Measurements from ENCODE around the gene WHRN.

The WHRN gene

DNA sequence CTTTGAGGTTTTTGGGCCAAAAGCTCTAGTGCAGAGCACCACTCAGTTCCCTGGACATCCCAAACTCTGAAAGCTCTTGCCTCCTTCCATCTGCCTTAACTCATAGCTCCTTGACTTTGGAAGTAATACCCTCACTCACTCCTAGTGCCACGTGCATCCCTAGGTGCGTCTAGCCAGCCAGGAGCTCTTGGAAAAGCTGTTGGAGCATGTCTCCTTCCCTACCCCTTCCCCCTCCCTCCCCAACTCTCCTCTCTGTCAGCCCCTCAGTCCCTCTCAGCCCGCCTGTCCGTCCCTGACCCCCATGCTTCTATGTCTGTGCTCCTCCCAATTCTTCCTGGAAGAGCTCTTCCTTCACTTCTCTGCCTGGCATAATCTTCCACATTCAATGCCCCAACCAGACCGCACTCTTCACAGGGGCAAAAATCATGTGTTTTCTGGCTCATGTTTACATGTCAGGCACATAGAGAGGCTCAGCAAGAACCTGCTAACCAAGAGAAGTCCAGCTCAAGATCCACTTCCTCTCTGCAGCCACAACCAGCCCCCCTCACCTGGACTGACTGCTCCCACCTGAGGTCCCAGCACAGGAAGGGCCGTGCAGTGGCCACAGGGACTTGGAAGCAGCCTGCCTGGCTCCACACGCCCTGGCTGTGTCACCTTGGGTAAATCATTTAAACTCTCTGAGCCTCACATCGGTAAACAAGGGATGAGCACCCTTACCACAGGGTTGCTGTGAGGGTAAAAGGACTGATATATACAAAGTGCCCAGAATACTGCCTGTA lies 58.4 kb downstream of the WHRN start:
- DNase-seq: no peak

DNA sequence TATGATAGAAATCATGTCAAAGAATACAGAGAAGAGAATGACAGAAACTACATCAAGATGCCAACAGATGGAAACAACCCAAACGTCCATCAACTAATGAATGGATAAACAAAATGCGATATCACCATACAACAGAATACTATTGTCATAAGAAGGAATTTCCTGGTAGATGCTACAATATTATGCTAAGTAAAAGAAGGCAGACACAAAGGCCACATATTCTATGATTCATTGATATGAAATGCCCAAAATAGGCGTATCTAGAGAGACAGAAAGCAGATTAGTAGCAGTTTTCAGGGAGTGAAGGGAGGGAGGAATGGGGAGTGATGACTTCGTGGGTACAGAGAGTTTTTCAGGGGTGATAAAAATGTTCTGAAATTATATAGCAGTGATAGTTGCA lies 59.2 kb downstream of the WHRN start:
- no peak for DNase-seq

DNA sequence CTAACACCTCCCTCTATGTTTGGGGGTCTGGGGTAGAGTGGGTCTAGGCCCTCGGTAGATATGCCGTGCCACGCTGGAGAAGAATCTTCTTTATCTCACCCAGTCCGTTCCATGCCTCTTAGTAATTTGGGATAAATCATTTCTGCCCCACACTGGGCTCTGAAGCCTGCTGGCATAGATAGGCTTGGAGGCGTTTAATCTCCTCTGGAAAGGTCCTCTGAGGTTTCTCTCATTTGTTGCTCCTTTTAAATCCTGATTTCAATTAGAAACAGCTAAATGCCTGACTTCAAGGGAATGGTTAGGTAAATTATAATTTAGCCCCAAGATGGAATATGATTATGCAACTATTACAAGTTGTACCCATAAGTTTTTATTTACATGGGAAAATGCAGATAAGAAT lies 59.7 kb downstream of the WHRN start:
- no peak for DNase-seq

DNA sequence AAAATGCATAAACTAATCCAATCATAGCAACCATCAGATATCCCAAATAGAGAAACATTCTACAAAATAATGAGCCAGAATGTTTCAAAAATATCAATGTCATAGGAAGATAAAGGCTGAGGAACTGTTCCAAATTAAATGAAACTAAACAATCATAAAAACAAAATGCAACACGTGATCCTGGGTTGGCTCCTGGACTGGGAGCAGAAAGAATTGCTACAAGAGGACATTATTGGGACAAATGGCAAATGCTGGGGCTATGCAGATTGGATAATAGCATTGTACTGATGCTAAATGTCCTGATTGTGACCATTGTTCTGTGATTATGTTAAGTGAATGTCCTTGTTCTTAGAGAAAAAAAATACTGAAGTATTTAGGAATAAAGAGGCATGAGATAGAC lies 63.3 kb downstream of the WHRN start:
- DNase-seq: no peak

DNA sequence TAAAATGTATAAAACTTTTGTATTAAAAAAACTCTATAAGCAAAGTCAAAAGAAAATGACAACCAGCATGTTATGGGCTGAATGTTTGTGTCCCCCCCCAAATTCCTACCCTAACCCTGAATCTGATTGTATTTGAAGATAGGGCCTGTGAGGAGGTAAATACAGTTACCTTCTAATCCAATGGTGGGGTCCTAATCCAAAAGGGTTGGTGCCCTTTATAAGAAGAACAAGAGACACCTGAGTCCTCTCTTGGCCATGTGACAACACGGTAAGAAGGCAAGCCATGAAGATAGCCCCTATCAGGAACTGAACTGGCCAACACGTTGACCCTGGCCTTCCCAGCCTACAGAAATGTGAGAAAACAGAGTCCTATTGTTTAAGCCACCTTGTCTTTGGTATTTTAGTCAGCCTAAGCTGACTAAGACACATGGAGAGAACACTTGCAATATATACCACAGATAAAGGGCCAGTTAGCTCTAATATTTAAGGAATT lies 67.8 kb downstream of the WHRN start:
- no peak for DNase-seq

DNA sequence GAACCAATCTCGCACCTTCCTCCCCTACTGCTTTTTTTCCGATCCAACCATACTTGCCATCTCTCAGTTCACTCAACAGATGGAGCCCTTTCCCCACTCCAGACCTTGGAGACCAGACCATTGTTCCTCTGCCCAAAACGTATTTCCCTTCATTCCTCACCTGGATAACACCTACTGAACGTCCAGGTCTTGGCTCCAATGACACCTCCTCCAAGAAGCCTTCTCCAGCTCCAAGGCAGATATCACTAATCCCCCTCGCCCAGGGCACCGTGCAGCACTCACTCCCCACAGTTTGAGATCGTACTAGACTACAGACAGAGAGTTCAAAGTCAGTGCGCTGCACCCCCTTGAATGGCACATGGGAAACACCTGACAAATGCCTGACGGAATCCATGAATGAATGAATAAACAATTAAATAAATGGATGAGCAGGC lies 70.4 kb downstream of the WHRN start:
- peak; percentile 22 for DNase-seq

DNA sequence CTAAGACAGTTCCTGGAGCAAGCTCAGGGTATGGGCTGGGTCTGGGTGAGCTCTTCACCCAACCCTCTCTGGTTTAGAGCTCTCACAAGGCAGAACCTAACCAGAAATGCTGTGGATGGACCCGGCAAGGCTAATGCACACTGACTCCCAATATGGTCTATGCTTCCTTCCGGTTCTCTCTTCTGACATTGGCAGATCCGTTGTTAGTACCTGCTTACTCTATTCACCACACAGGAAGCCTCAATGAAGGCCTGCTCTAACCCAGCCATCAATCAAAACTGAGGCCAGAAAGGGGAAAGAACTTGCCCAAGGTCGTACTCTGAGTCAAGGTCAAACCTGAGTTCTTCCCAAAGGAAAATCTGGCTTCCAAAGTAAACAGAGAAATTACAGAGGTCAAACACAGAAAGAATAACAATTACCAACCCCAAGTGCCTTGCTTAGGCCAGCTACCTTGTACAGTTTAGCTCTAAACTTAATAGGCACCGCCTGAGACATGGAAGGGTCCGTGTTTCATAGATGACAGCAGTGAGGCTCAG lies 71.5 kb downstream of the WHRN start:
- DNase-seq: peak; percentile 16

DNA sequence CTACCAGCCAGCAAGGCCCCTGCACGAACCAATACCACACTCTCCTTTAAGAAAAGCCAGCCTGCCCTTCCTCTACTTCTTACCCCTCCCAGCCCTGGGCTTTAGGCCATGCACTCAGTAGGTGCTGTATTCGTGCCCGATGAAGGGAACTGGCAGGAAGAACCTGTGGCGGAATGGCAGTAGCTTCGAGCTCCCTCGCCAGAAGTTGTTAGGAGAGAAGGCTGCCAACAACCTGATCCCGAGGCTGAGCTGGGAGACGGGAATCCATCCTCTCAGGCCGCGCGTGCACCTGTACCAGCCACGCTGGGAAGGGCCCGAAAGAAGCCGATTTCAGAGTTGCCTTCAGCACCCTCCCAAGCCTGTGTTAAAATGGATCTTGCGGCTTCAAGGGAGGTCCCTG lies 72.2 kb downstream of the WHRN start:
- DNase-seq: no peak

DNA sequence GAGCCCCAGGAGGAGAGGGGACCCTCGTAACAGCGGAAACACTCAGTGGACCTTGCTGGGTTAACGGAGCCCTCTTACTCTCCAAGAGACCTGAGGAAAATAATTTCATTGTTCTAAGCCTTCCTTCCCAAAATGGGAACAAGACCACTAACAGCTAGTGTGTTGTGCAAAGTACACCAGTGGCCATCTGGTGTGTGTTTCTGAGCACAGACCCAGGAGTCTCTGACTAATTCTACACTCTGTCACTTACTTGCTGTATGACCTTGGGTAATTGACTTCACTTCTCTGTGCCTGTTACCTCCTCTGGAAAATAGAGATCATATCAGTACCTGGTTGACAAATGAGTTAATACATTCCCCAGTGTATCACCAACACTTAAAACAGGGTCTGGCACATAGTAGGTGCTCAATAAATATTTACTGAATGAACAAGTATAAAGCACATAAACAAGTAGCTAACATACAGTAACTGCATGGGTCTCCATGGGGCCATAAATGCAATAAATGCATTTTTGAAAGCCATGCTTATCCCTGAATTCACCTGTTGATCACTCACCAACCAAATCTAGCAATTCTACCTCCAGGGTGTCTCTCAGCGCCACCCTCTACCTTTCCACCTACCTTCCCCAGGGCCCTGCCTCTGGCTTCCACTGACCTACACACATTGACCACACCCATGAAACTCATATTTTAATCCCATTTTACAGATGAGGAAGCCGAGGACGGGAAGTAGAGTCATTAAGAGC lies 72.8 kb downstream of the WHRN start:
- DNase-seq: no peak

DNA sequence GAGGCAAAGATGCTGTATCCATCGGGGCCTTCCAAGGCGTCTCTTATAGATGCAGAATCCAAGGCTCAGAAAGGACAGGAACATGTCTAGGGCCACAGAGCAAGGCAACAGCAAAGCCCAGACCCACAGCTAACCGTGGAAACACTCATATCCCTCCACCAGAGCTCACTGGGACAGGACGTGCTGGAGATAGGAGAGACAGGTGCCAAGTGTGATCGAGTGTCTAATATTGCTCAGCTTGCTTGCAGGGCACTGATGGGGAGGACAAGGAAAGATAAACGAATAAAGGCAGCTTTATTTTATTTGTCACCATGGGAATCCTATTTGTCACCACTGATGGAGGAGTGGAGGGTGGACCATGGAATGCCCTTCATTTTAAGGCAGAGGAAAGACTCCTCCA lies 73.5 kb downstream of the WHRN start:
- no peak for DNase-seq

DNA sequence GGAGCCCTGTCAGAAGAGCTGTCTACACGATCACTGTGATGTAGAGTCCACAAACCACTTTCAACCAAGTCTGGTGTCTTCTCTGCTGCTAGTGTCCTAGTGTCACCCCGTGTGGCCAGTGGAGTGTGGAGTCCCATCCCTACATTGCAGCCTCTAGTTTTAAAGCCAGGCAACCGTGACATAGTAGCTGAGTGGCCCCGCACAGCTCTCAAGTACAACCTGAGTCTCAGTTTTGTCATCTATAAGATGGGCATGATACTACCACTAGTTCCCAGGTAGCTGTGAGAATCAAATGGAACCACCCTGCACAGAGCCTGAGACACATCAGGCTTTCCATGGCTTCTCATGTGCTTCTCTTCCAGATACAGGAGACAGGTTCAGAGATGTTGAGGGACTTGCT lies 74.3 kb downstream of the WHRN start:
- DNase-seq: no peak

DNA sequence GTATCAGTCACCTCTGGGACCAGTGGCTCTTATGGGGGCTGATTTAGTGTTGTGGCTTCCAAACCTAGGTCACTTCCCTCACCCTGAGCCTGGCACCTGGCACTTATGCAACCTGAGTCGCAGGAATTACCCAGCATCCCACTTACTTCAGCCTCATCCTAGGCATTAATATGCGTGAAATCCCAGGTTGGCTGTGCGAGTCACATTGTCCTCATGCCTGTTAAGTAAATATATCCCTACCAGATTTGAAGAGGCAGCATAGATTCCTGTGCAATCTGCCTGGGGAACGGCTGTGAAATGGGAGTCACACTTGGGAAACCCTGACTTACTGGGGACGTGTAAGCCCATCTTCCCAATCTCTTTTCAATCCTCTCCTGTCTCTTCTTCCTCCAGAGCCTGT lies 74.8 kb downstream of the WHRN start:
- DNase-seq: no peak

DNA sequence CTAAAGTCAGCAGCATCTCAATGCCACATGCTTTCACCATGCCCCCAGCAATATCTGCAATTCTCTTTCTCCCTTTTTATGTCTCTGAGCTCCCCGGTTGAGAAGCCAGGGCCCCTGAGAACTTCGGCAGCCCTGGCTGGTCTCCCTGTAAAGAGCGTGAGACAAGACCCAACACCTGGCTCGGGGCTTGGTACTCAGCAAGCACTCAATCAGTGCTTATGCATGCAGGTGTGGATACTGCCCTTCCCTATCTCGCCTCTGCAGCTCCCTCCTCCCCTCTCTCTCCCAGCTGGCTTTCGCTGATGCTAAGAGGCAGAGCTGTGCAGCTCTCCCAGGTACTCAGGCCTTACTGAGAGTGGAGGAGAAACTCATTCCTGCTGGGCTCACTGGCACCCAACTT lies 75.8 kb downstream of the WHRN start:
- DNase-seq: no peak

DNA sequence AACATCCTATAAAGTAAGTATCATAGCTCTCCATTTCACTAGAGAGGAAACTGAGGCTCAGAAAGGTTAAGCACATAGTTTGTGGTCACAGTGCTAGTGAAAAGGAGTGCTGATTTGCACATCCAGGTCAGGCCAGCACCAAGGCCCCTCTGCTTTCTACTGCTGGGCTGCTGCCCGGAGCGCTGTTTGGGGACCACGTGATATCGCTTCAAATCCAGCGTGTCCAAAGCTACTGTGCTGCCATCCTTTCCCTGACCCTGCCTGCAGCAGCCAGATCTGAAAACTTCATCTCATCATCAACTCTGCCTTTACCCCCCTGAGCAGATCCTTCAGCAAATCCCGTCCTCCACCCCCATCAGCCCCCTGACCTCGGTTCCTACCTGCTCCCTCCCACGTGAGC lies 76.8 kb downstream of the WHRN start:
- no peak for DNase-seq

DNA sequence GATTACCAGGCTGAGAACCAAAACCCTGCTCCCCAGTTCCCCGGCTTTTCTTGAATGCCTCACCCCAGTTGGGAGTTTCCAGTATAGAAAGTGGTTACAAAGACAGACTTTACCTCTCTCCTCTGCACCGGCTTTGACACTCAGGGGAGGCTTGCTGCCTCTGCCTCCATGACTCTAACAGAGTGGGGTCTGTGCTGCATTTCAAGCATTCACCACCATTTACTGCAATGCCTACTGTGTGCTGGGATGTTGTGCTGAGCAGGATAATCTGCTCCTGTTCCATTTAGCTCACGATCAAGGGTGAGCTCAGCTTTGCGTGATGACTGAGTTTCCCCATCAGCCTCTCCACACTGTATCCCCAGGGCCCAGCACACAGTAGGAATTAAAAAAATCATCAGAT lies 77.6 kb downstream of the WHRN start:
- DNase-seq: no peak

DNA sequence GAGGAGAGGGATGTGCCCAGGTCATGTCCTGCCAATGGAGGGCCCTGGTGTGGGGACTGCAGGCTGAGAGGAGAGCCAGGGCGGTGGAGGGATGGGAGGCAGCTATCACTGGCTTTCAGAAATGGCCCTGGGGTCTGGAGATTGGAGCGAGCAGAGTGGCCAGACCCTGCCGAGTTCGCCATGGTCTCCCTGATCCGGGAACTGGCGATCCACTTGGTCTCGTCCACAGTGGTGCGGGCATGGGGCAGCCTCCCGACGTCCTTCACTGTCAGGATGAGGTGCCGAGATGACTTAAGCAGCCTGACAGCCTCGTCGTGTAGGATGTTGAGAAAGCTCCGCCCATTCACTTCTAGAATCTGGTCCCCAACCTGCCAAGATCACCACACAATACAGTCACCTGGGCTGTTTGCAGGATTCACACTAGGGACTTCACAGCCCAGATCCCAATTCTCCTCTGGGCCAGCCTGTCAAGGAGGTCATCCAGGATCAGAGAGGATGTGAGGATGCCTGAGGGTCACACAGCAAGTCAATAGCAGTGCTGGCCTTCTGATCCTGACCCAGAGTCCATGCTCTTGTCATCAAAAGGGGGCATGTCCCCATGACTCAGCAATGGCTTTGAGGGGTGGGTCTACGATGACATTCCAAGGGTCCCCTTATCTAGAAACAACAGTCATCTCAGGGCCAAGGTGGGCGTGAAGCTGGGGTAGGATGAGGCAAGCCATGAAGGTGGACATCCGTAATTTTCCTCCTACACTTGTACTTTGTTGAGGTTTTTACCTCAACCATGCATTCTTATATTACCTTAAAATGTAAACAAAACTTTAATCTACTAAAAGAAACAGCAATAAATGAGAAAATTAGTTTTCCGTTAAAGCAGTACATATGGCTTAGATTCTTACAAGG lies 79.0 kb downstream of the WHRN start:
- no peak for DNase-seq

DNA sequence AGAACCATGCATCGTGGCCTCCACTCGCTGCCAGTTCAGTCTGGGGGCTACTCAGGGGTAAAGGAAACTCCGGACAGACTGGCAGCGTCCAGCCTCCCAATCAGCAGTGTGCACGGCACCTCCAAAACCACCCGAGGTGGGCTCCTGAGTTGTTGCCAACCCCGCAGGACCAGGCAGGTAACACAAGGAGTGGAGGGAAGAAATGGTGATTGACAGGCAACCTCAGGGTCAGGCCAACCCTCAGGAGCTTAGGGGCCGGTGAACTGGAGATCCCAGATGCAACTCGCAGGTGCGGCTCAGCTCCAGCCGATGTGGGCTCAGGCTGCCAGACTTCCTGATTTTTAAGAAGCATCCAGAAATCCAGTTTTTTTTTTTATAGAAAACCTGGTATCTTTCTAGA lies 80.1 kb downstream of the WHRN start:
- DNase-seq: no peak

DNA sequence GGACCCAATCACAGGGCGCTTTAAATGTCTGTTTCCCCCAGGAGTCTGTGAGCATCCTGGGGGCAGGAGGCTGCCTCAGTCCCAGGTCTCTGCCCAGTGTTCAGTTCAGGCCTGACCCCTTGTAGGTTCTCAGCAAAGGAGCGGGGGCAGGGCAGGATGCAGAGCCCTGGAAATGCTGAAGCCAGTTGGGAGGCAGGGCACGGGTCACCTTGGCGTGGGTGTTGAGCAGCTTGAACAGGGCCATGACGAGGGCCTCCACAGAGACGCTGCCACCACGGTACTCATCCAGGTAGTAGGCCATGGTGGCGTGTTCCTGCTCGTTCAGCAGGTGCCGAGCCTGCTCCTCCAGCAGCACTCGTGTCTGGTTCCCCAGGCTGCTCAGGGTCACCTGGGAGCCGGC lies 81.1 kb downstream of the WHRN start:
- DNase-seq: no peak

DNA sequence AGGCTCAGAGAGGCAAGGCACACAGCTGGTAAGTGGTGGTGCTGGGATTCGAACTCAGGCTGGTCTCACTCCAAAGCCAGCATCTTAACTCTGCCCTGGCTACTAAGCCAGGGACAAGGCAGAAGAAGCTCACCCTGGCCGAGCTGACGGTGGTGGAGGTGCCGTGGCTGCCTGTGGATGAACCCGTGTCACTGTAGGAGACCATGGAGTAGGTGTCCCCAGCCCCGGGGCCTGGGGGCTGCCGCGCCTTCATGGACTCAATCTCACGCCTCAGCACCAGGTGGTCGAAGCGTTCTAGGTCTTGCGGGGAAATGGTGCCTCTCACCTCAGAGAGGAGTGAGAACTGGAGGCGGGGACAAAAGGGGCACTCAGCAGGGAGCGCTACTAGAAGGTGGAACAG lies 82.1 kb downstream of the WHRN start:
- no peak for DNase-seq

DNA sequence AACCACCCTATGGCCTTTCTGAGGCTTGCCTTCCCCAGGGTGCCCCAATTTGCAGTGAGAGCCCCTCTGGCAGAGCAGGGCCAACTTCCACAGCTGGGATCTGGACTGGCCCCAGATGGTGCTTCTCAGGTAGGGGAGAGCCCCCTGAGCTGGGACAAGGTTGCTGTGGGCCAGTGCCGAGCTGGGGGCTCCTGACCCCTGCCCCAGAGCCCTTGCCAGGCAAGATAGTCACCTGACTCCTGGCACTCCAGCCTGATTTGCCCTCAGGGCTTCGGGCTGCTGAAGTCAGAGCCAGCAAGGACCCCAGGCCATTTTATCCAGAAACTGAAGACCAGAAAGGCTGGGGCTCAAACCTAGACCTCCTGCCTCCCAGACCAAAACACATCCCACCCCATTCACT lies 84.1 kb downstream of the WHRN start:
- DNase-seq: no peak

DNA sequence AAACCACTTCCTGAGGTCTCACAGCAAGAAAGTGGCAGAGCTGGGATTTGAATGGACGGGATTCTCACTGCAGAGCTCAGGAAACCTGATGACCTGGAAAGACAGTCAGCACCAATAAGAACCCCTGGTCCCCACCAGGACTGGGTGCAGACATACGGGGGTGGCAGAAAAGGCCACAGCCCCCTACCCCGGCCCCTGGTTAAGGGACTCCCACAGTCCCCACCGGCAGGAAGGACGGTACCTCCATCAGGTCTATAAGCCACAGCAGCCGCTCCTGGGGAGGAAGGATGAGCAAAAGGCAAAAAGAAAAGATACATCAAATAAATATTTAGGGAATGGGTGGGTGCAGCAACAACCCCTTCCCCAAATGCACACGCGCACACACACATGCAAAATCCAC lies 85.5 kb downstream of the WHRN start:
- DNase-seq: no peak

DNA sequence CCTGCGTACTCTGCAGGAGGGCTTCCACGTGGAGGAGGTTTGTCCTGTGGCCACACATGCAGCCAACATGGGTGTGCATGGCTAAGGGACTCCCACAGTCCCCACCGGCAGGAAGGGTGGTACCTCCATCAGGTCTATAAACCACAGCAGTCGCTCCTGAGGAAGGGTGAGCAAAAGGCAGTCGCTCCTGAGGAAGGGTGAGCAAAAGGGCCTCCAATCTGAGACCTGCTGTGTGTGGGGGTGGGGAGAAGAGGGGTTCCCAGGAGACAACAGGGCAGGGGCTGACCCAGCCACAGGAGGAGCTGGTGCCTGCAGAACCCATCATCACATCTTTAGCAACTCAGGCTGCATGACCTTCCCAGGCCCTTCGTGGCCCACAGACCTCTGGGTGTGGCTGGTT lies 87.2 kb downstream of the WHRN start:
- no peak for DNase-seq

DNA sequence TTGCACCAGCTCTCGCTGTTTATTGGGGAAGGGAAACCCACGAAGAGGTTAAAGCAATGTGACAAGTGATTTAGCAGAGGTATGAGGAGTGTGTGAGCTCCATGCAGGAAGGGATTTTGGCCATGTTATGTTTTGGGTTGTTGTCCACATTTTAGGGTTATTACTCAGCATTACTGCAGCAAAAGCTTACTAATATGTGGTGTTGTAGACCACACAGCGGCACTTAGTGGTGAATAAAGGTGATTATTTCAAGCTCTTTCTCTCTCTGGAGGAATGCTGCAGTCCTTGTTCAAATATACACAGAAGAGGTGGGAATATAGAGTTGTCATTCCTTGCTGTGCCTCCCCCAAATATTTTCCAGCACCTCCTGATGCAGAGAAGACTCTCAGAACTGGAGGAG lies 87.8 kb downstream of the WHRN start:
- DNase-seq: no peak

Measured in activated CD4-positive, alpha-beta T cell treated with anti-CD3 and anti-CD28 coated beads, Interleukin-10, Interleukin-2, amounts not matched to agents 100 ng/mL and 50 ng/mL, durations not matched to agents 16 hours and 8 hours (primary cell).